Neural cell (in vitro differentiated cells): ENCODE results near the gene GPR26. TPM values are rescaled to one million over a fixed set of nuclear protein-coding genes. Genes with fewer than 3 reads are reported as not detected.

Experiments
- H2AFZ ChIP-seq: fragments of 200-600, 300-800 bp; sonication (generic), shearing (Covaris generic); 2 replicates; pipeline ENCODE4 v1.6.0; 2014; ENCODE audit warnings: low read depth, mild to moderate bottlenecking, antibody characterized with exemption, low read length, moderate library complexity
- H3F3A ChIP-seq: fragments of 200-600 bp; shearing (Covaris generic); 2 replicates; pipeline ENCODE4 v1.6.1; 2016; ENCODE audit warnings: mild to moderate bottlenecking, moderate library complexity, mixed read lengths, antibody characterized with exemption, low read length; ENCODE audit not compliant: insufficient read depth, poor library complexity, severe bottlenecking
- H3K27ac ChIP-seq: fragments of 200-600, 300-800 bp; sonication (generic), shearing (Covaris generic); 2 replicates; pipeline ENCODE4 v1.5.1; 2014; ENCODE audit warnings: mild to moderate bottlenecking, low read length, moderate library complexity
- H3K27me3 ChIP-seq: fragments of 300-800, 200-600 bp; sonication (generic), shearing (Covaris generic); 2 replicates; pipeline ENCODE4 v1.6.0; 2014; ENCODE audit warnings: mild to moderate bottlenecking, low read depth, low read length, moderate library complexity; ENCODE audit not compliant: insufficient read depth
- H3K36me3 ChIP-seq: fragments of 300-800, 200-600 bp; sonication (generic), shearing (Covaris generic); 2 replicates; pipeline ENCODE4 v1.5.1; 2014; ENCODE audit warnings: mild to moderate bottlenecking, antibody characterized with exemption, low read length, moderate library complexity; ENCODE audit not compliant: insufficient read depth
- H3K4me2 ChIP-seq: fragments of 300-800, 200-600 bp; sonication (generic), shearing (Covaris generic); 2 replicates; pipeline ENCODE4 v1.6.0; 2014; ENCODE audit warnings: mild to moderate bottlenecking, low read length
- H3K4me3 ChIP-seq: fragments of 300-800, 200-600 bp; sonication (generic), shearing (Covaris generic); 2 replicates; pipeline ENCODE4 v1.5.1; 2014; ENCODE audit warnings: mild to moderate bottlenecking, low read length, moderate library complexity
- H3K79me2 ChIP-seq: fragments of 200-600 bp; shearing (Covaris generic); replicated peaks from 2 replicates; pipeline ENCODE4 v1.6.0; 2014; ENCODE audit warnings: mild to moderate bottlenecking, low read length, moderate library complexity; ENCODE audit not compliant: insufficient read depth
- H3K9ac ChIP-seq: fragments of 300-800, 200-600 bp; sonication (generic), shearing (Covaris generic); 2 replicates; pipeline ENCODE4 v1.6.1; 2016; ENCODE audit warnings: mild to moderate bottlenecking, low read length, mixed read lengths
- H3K9me2 ChIP-seq: fragments of 200-600 bp; shearing (Covaris generic); 2 replicates; pipeline ENCODE4 v1.6.1; 2016; ENCODE audit warnings: mild to moderate bottlenecking, low read length, mixed read lengths; ENCODE audit not compliant: insufficient read depth
- H3K9me3 ChIP-seq: fragments of 200-600, 300-800 bp; sonication (generic), shearing (Covaris generic); 2 replicates; pipeline ENCODE4 v1.6.1; 2016; ENCODE audit warnings: mild to moderate bottlenecking, mixed run types, low read length, moderate library complexity, mixed read lengths
- H4K20me1 ChIP-seq: fragments of 200-600 bp; shearing (Covaris generic); 2 replicates; pipeline ENCODE4 v1.6.1; 2016; ENCODE audit warnings: mild to moderate bottlenecking, mixed run types; ENCODE audit not compliant: insufficient read depth
- EP300 ChIP-seq: fragments of 450-650 bp; conservative IDR thresholded peaks from 2 replicates; pipeline ENCODE4 v1.6.1; 2014; ENCODE audit warnings: antibody characterized with exemption, mild to moderate bottlenecking, moderate library complexity; ENCODE audit not compliant: poor library complexity, severe bottlenecking
- EZH2 ChIP-seq: fragments of 200-600, 300-800 bp; shearing (Covaris generic), sonication (generic); IDR thresholded peaks from 2 replicates; pipeline ENCODE4 v1.6.1; 2014; ENCODE audit warnings: antibody characterized with exemption, low read length, borderline replicate concordance, mild to moderate bottlenecking; ENCODE audit not compliant: insufficient read depth, poor library complexity, severe bottlenecking
- MXI1 ChIP-seq: fragments of 450-650 bp; conservative IDR thresholded peaks from 2 replicates; pipeline ENCODE4 v1.6.1; 2014; ENCODE audit warnings: antibody characterized with exemption, mild to moderate bottlenecking; ENCODE audit not compliant: poor library complexity, severe bottlenecking
- POLR2AphosphoS5 ChIP-seq: IDR thresholded peaks from 2 replicates; pipeline ENCODE4 v1.6.1; 2012
- RAD21 ChIP-seq: fragments of 450-650 bp; conservative IDR thresholded peaks from 2 replicates; pipeline ENCODE4 v1.6.1; 2014; ENCODE audit warnings: antibody characterized with exemption, mild to moderate bottlenecking, moderate library complexity
- REST ChIP-seq: IDR thresholded peaks from 2 replicates; pipeline ENCODE4 v1.6.1; 2012; ENCODE audit warnings: borderline replicate concordance
- SMC3 ChIP-seq: fragments of 450-650 bp; conservative IDR thresholded peaks from 2 replicates; pipeline ENCODE4 v1.6.1; 2014; ENCODE audit warnings: antibody characterized with exemption, mild to moderate bottlenecking, moderate library complexity; ENCODE audit not compliant: poor library complexity
- polyA plus RNA-seq: library from polyadenylated mRNA; depleted of rRNA; stranded (reverse); fragments of >200 nt; gene quantifications from 2 replicates; pipeline ENCODE4 v1.2.3, GENCODE V29; 2014
- TF ChIP-seq, protein P1 (sequence below): fragments of 450-650 bp; IDR thresholded peaks from 2 replicates; pipeline ENCODE4 v1.5.1; 2014; ENCODE audit warnings: antibody characterized with exemption, mild to moderate bottlenecking, moderate library complexity; ENCODE audit not compliant: poor library complexity, severe bottlenecking

Gene GPR26
- polyA plus RNA-seq, 1 donor from 2014 or later = 8.1 TPM

GRCh38 chr10:123645615-123646014, 20.5 kb upstream of the GPR26 start:
- H3K4me2 ChIP-seq = no peak overlapping the region
- no peaks in the 10 kb centered on the region for H4K20me1 ChIP-seq
- no peak overlapping the region for H3K9ac ChIP-seq
- H2AFZ ChIP-seq = no peak overlapping the region
- no peak overlapping the region for H3K4me3 ChIP-seq
- H3K27me3 ChIP-seq = no peaks in the 10 kb centered on the region
- H3K9me3 ChIP-seq = no peaks in the 10 kb centered on the region
- no peak for TF ChIP-seq EP300
- TF ChIP-seq, protein P1, sequence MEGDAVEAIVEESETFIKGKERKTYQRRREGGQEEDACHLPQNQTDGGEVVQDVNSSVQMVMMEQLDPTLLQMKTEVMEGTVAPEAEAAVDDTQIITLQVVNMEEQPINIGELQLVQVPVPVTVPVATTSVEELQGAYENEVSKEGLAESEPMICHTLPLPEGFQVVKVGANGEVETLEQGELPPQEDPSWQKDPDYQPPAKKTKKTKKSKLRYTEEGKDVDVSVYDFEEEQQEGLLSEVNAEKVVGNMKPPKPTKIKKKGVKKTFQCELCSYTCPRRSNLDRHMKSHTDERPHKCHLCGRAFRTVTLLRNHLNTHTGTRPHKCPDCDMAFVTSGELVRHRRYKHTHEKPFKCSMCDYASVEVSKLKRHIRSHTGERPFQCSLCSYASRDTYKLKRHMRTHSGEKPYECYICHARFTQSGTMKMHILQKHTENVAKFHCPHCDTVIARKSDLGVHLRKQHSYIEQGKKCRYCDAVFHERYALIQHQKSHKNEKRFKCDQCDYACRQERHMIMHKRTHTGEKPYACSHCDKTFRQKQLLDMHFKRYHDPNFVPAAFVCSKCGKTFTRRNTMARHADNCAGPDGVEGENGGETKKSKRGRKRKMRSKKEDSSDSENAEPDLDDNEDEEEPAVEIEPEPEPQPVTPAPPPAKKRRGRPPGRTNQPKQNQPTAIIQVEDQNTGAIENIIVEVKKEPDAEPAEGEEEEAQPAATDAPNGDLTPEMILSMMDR = no peak
- no peak for TF ChIP-seq RAD21
- TF ChIP-seq MXI1 = no peak
- no peak for TF ChIP-seq SMC3
- no peak for TF ChIP-seq POLR2AphosphoS5
- no peak for TF ChIP-seq EZH2
- TF ChIP-seq REST = no peak
- H3K9me2 ChIP-seq = no peaks in the 10 kb centered on the region
- H3F3A ChIP-seq = no peaks in the 10 kb centered on the region
- H3K79me2 ChIP-seq = no peaks in the 10 kb centered on the region
- H3K36me3 ChIP-seq = no peaks in the 10 kb centered on the region
- H3K27ac ChIP-seq = no peak overlapping the region

- Histone ChIP-seq H3K9me2 (no peaks in the 10 kb centered on the region), H3K4me2 (no peak overlapping the region), H3K9ac (no peak overlapping the region), H3K4me3 (no peak overlapping the region), H3F3A (no peaks in the 10 kb centered on the region), H2AFZ (no peak overlapping the region), H3K27ac (no peak overlapping the region), H3K79me2 (no peaks in the 10 kb centered on the region), H4K20me1 (no peaks in the 10 kb centered on the region), H3K9me3 (no peaks in the 10 kb centered on the region), H3K27me3 (no peaks in the 10 kb centered on the region), H3K36me3 (no peaks in the 10 kb centered on the region)
- no peak for TF ChIP-seq RAD21
- no peak for TF ChIP-seq EP300
- no peak for TF ChIP-seq SMC3
- TF ChIP-seq EZH2 = no peak
These were observed 17.6 kb upstream of the GPR26 start for GRCh38 chr10:123648595-123648994.

DNA sequence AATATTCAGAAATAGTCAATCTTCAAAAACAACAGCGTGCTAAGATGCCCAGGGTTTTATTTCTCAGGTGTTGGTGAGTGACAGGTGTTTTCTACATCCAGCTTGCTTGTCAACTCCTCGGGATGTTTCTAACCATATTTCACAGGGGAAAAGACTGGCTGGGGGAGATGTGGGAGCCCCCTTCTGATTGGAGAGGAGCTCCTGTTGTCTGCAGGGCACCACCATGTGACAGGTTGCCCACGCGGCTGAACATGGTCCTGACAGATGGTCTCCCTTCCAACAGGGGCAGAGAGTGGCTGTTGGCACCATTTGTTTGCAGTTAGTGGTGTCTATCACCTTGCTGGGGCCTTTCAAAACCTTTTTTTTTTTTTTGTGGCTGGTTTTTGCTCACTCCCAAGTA, 16.5 kb upstream of the GPR26 start:
- no peak overlapping the region for H3K9ac ChIP-seq
- no peaks in the 10 kb centered on the region for H3K79me2 ChIP-seq
- H3K9me2 ChIP-seq = no peaks in the 10 kb centered on the region
- no peaks in the 10 kb centered on the region for H3F3A ChIP-seq
- H3K4me2 ChIP-seq = no peak overlapping the region
- no peaks in the 10 kb centered on the region for H4K20me1 ChIP-seq
- no peaks in the 10 kb centered on the region for H3K9me3 ChIP-seq
- no peaks in the 10 kb centered on the region for H3K27me3 ChIP-seq
- no peak overlapping the region for H3K4me3 ChIP-seq
- TF ChIP-seq MXI1 (no peak), RAD21 (no peak), SMC3 (no peak)
- H3K36me3 ChIP-seq = no peaks in the 10 kb centered on the region
- no peak overlapping the region for H2AFZ ChIP-seq
- no peak overlapping the region for H3K27ac ChIP-seq
